GM20431 (cell line): ENCODE results near the gene RPS6KA2.
"Not testable (repeated sequence)": the region's sequence is repeated elsewhere in the genome, so short reads cannot be mapped to it uniquely, and the experiment has no call there.

ENCODE experiments used
- in situ Hi-C: fragments of 300-500 bp; cut with MseI, MboI; formaldehyde crosslinking; loops from one replicate; pipeline ENCODE4 v1.15.0; 2020; ENCODE audit warnings: low sequenced_read_pairs; ENCODE audit not compliant: unreplicated experiment

RPS6KA2 gene

DNA sequence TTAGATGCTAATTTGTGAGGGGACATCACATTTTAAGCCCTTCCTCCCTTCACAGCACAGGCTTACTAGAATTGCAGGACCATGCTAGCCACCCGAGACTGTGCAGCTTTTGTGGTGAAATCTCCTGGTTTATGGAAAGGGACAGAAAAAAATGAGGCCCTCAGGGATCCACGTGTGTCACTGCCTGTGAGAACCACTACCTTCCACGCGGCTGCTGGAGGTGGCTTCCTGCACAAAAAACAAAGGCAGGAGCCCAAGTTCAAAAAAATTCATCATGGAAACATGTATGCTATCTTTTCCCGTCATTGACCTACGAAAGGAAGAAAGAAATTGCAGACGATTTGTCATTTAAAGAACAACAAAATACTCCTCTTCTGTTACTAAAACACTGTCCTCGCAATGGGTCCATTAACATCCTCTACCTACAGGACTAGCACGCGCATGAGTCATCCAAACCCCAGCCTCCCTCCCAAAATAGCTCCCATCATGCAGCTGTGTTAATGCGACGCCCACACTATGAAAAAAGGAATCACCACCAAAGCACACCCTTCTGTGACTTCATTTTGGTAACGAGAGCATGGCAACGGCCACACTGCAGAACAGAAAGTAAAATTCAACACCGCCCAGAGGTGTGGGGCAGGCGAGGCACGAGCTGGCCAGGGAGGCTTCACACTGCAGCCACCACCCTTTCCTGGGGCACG, 86.3 kb downstream of the RPS6KA2 start:
- in situ Hi-C loops, result no loop called here

DNA sequence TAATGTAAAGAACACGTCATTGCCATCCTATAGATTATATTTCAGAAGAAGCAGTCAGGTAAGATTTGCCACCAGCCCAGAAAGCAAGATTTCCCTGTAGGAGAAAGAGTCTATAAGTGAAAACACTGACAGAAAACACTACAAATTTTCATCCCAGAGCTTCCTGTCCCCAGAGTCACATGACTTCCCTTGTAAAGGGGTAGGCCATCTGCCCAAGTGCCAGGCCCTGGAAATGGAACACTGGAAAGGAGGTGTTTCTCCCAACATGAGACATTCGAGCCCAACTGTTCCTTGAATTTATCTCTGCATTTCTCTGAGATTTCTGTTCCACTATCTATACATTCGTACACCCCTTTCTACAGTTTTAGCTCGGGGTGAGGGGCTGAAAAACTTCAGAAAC, 87.5 kb downstream of the RPS6KA2 start:
- in situ Hi-C loops, result no loop called here

DNA sequence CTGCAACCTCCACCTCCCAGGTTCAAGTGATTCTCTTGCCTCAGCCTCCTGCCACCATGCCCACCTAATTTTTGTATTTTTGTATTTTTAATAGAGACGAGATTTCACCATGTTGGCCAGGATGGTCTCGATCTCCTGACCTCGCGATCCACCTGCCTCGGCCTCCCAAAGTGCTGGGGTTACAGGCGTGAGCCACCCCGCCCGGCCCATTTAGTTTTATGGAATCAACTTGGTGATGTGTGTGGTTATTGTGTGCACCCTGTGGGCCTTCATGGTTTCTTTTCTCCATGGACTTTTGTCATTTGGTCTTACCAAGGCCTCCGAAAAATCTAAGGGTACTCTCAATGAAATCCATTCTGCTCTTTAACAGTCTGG, 88.1 kb downstream of the RPS6KA2 start:
- in situ Hi-C loops, result not testable (repeated sequence)

DNA sequence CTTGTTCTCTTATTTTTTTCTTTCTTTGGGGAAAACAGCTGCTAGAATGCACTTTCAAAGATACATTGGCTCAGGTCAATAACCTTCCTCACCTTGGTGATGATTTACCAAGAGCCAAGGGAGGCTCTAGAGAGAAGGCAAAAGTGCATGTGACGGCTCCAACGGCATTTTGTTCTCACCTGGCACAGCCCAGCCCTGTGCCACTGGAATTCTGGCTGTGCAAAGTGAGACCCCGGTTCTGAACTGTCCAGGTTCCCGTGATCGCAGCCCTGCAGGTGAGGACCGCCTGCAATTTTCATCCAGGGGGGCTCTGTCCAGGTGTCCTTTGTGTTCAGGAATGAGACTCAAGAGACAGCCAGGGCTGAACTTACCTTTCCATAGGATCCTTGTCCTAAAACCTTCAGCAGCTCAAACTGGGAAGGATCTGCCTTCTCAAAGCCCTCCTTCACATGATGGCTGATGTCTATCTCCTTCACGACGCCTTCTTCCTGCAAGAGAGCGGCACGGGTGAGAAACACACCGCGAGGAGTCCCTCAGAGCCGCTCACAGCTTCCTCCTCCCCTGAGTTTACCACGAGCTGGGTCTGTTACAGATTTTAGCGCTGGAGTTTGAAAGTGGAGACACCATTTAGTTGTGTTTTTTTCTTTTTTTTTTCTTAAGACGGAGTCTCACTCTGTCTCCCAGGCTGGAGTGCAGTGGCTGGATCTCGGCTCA, 88.6 kb downstream of the RPS6KA2 start:
- in situ Hi-C loops, result no loop called here

GRCh38 chr6:166534658-166535406, 92.2 kb downstream of the RPS6KA2 start:
- in situ Hi-C loops, result no loop called here

DNA sequence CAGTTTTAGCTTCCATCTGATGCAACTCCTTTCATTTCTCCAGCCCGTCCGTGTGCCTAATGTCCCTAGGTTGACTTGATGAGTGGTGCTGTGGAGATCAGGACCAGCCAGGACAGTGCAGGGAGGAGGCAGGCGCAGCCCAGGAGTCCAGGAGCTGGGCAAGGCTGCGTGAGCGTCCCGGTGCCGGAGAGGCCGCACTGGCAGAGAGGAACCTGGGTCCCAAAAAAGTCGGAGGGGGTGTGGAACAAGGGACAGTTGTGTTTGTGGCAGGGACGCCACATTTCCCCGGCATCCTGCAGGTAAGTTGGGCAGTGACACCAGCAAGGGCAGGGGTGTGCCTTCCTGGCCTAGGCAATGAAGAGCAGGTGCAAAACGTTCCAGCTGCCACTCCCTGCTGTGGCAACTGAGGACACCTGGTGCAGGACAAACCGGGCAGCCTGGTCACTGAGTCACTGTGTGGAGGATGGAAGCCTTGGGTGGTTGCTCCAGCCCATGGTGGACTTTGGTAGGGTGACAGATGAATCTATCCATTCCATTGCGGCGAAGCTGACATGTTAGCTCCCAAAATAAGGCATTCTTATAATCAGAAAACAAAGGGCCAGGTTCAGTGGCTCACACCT, 93.7 kb downstream of the RPS6KA2 start:
- in situ Hi-C loops, result no loop called here

DNA sequence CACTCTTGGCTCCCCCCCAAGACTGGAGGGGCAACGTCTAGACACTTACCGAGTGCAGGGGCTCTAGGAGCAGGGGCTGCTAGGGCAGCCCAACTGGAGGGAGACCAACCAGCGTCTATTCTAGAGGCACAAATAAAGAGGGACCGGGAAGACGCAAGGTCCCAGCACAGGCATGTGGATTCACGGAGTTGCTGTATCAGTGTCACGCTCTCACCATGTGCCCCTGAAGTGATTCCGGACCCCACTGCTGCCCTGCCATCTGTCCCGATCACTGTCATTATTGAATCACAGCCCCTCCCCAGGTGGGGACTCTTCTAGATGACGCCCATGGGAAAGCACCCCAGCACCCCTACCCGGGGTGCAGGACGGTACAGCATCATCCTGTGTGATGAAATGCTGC, 94.7 kb downstream of the RPS6KA2 start:
- in situ Hi-C loops, result no loop called here

GRCh38 chr6:166530211-166531095, 96.6 kb downstream of the RPS6KA2 start:
- in situ Hi-C loops, result no loop called here

DNA sequence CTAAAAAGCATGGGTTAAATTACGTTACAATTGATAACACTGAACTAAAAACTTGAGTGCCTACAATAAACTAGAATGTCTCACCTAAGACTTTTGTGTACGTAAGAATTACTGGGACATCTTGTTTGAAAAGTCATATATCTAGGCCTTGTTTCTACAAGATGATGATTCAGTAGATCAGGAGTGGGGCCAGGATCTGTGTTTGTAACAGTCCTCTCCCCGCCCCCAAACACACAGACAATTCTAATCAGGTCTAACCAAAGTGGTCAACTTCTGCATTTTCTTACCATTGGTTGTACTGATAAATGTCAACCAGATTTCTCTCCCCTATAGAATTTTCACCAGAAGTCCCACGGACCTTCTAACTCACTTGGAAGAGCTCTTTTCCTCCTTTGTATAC, 97.5 kb downstream of the RPS6KA2 start:
- in situ Hi-C loops, result no loop called here

- in situ Hi-C loops, result not testable (repeated sequence)
Measured at GRCh38 chr6:166529058-166529457, 98.0 kb downstream of the RPS6KA2 start.

- in situ Hi-C loops, result no loop called here
Measured at GRCh38 chr6:166527849-166528248, 99.2 kb downstream of the RPS6KA2 start.

GRCh38 chr6:166526937-166527336, 100.1 kb downstream of the RPS6KA2 start:
- in situ Hi-C loops, result no loop called here

- in situ Hi-C loops, result no loop called here
Measured at GRCh38 chr6:166525567-166525966, 101.5 kb downstream of the RPS6KA2 start.

- in situ Hi-C loops, result no loop called here
Measured at GRCh38 chr6:166523782-166524559, 103.1 kb downstream of the RPS6KA2 start.

DNA sequence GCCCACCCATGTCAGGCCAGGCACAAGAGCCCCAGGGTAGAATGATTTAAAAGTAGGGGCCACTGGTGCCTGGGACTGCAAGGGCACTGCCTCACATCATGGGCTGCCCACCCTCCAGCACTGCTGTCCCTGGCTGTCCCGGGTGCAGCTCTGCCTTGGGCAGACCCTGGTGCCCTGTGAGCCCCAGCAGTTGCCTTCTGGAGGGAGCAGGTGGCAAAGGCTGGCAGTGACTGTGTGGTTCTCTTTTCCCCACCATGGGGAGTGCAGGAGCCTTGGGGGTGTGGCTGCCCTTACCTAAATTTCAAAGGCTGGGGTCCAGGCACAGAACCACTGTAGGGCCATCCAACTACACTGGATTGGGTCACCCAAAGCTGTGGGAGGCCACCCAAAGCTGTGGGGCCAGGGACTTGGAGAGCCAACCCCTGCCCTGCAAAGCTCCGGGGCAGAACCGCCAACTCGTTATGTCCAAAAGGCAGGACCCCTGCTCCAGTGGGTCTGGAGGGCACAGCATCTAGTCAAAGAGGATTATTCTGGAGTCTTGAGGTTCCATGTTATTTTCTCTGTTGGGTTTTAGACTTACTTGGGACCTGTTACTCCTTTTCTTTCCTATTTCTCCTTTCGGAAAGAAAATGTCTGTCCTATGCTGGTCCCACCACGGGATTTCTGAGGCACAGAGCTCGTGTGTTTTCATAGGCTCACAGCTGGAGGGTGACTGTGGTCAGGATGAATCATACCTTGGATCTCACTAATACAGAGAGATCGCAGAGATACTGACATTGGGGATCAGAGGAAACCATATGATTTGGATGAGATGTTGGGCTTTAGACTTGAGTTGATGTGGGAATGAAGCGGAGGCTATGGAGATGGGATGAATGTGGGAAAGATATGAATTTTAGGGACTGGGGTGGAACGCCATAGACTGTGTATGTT, 105.9 kb downstream of the RPS6KA2 start:
- in situ Hi-C loops, result no loop called here

- in situ Hi-C loops, result no loop called here
Measured at GRCh38 chr6:166516251-166516884, 110.7 kb downstream of the RPS6KA2 start.

DNA sequence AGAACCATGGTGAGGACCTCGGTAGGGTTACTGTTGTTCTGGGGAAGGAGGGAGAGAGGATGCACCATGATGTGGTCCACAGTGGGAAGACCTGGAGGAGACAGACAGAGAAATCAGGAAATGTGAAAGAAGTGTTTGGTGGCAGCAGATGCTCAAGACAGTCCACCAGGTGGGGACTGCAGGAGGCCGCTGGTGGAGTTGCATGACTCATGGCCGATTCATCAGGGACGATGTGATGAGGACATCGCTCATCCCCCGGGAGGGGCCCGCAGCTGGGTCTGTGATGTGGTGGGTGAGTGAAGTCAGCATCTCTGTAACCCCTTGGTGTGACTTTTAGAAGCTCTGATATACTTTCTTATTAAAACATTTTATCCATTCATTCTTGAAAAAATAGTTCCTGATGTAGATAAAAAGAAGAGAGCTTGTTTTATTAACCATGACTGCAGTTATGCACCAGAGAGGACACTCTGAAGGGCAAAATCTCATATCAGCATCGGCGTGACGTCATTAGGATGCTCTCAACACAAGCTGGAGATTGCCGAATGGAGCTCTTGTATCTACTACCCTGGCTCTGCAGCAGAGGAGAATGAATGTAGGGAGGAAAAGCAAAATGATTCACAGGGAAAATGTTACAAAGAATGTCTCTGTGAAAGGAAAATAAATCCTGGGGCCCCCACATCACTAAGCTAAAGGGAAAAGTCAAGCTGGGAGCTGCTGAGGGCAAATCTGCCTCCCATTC, 111.8 kb downstream of the RPS6KA2 start:
- in situ Hi-C loops, result no loop called here
